ENCODE results near the gene OR13C5. TPM values are rescaled to one million over a fixed set of nuclear protein-coding genes. Genes with fewer than 3 reads are reported as not detected.
"Not testable (repeated sequence)": the region's sequence is repeated elsewhere in the genome, so short reads cannot be mapped to it uniquely, and the experiment has no call there.

OR13C5 gene
- total RNA-seq: 0.47 TPM in 1 of 2 replicates, not detected in the other
- long read RNA-seq: 0 reads

GRCh38 chr9:104599313-104599712, at the start of gene OR13C5:
OR13C5 (minus strand) TSS chr9:104599413; CDS start chr9:104599413, 0 bp downstream.
- H3K9me3 Mint-ChIP-seq (ENCODE audit: low read depth); DNase-seq (ENCODE audit: low spot score, unreplicated experiment); H3K27me3 Mint-ChIP-seq; H3K27ac Mint-ChIP-seq; H3K4me3 Mint-ChIP-seq (ENCODE audit: low read depth); H3K4me1 Mint-ChIP-seq (ENCODE audit: low read depth); H3K36me3 Mint-ChIP-seq (ENCODE audit: insufficient read depth): not testable (repeated sequence)

- TF ChIP-seq CTCF (IDR thresholded peaks at IDR 0.05; ENCODE audit: unreplicated experiment): no peak
- Mint-ChIP-seq H3K4me1 (ENCODE audit: low read depth) (no peaks in the 10 kb centered on the region), H3K27me3 (no peaks in the 10 kb centered on the region), H3K27ac (no peak overlapping the region), H3K9me3 (ENCODE audit: low read depth) (peaks cover 28% of the 10 kb centered on the region), H3K4me3 (ENCODE audit: low read depth) (no peak overlapping the region), H3K36me3 (ENCODE audit: insufficient read depth) (no peaks in the 10 kb centered on the region)
- no peak for DNase-seq (ENCODE audit: low spot score, unreplicated experiment)
Measured at GRCh38 chr9:104635456-104635855, 36.2 kb upstream of the OR13C5 start.

GRCh38 chr9:104633976-104634520, 34.8 kb upstream of the OR13C5 start:
- Mint-ChIP-seq H3K27ac (no peak overlapping the region), H3K4me1 (ENCODE audit: low read depth) (no peaks in the 10 kb centered on the region), H3K27me3 (no peaks in the 10 kb centered on the region), H3K36me3 (ENCODE audit: insufficient read depth) (no peaks in the 10 kb centered on the region), H3K4me3 (ENCODE audit: low read depth) (no peak overlapping the region), H3K9me3 (ENCODE audit: low read depth) (peaks cover 16% of the 10 kb centered on the region)
- no peak for TF ChIP-seq CTCF (IDR thresholded peaks at IDR 0.05; ENCODE audit: unreplicated experiment)
- DNase-seq (ENCODE audit: low spot score, unreplicated experiment): no peak

- H3K27me3 Mint-ChIP-seq; H3K36me3 Mint-ChIP-seq (ENCODE audit: insufficient read depth); H3K4me1 Mint-ChIP-seq (ENCODE audit: low read depth); H3K9me3 Mint-ChIP-seq (ENCODE audit: low read depth); DNase-seq (ENCODE audit: low spot score, unreplicated experiment); H3K27ac Mint-ChIP-seq; H3K4me3 Mint-ChIP-seq (ENCODE audit: low read depth): not testable (repeated sequence)
Measured at GRCh38 chr9:104625964-104626363, 26.8 kb upstream of the OR13C5 start.

- no peaks in the 10 kb centered on the region for H3K27me3 Mint-ChIP-seq
- H3K27ac Mint-ChIP-seq: no peak within 1 kb of the TSS
- no peaks in the 10 kb centered on the region for H3K36me3 Mint-ChIP-seq (ENCODE audit: insufficient read depth)
- H3K4me1 Mint-ChIP-seq (ENCODE audit: low read depth): no peaks in the 10 kb centered on the region
- DNase-seq (ENCODE audit: low spot score, unreplicated experiment): no peak
- no peak within 1 kb of the TSS for H3K4me3 Mint-ChIP-seq (ENCODE audit: low read depth)
- no peak for TF ChIP-seq CTCF (IDR thresholded peaks at IDR 0.05; ENCODE audit: unreplicated experiment)
- no peaks in the 10 kb centered on the region for H3K9me3 Mint-ChIP-seq (ENCODE audit: low read depth)
Measured at GRCh38 chr9:104618104-104618503, 18.9 kb upstream of the OR13C5 start, which contains the start of gene OR13C9. OR13C9 (minus strand) TSS chr9:104618204; CDS start chr9:104618204, 0 bp downstream.

GRCh38 chr9:104617418-104617817, 18.2 kb upstream of the OR13C5 start:
- no peak overlapping the region for H3K27ac Mint-ChIP-seq
- DNase-seq (ENCODE audit: low spot score, unreplicated experiment): no peak
- H3K4me3 Mint-ChIP-seq (ENCODE audit: low read depth): no peak overlapping the region
- no peaks in the 10 kb centered on the region for H3K27me3 Mint-ChIP-seq
- no peaks in the 10 kb centered on the region for H3K9me3 Mint-ChIP-seq (ENCODE audit: low read depth)
- H3K4me1 Mint-ChIP-seq (ENCODE audit: low read depth): no peaks in the 10 kb centered on the region
- no peaks in the 10 kb centered on the region for H3K36me3 Mint-ChIP-seq (ENCODE audit: insufficient read depth)
- no peak for TF ChIP-seq CTCF (IDR thresholded peaks at IDR 0.05; ENCODE audit: unreplicated experiment)

All from progenitor cell of endocrine pancreas (in vitro differentiated cells).